ENCODE results near the gene GPR146. TPM values are rescaled to one million over a fixed set of nuclear protein-coding genes. Genes with fewer than 3 reads are reported as not detected.

The GPR146 gene
- total and polyA plus RNA-seq, 2 donors (not counting 1 experiment from before 2014, with no cell fraction given), result 2.2 to 3.3 TPM

- H3K27ac ChIP-seq (ENCODE audit: insufficient read depth, low read length), result peak overlapping the region; percentile 76
- peak overlapping the region; percentile 52 to 78 (median 72) for H3K4me3 ChIP-seq (replicated peaks in 1 of 4; ENCODE audit: control extremely low read depth in 1 of 4, insufficient read depth in 1 of 4, low read depth in 3 of 4, low read length in 4 of 4)
- H3K36me3 ChIP-seq (ENCODE audit: control insufficient read depth, insufficient read depth, low read length), result peaks cover 5% of the 10 kb centered on the region
- DNase-seq (ENCODE audit: low read depth in 2 of 2), result peak; percentile 43 to 51
- H4K20me1 ChIP-seq (ENCODE audit: control insufficient read depth, extremely low read depth, insufficient read depth, low read length), result no peaks in the 10 kb centered on the region
- H3K9me3 ChIP-seq (ENCODE audit: control insufficient read depth, insufficient read depth, low read depth, low read length), result no peaks in the 10 kb centered on the region
- peaks cover 5% of the 10 kb centered on the region for H3K4me1 ChIP-seq (ENCODE audit: control insufficient read depth, extremely low read depth, insufficient read depth, low read length)
- peaks cover 34% of the 10 kb centered on the region for H3K79me2 ChIP-seq (ENCODE audit: control insufficient read depth, insufficient read depth, low read length)
- peak overlapping the region; percentile 55 for H3K4me2 ChIP-seq (ENCODE audit: extremely low read depth, insufficient read depth, low read length)
- H2AFZ ChIP-seq (ENCODE audit: low read length), result no peak overlapping the region
- H3K27me3 ChIP-seq (ENCODE audit: control insufficient read depth, insufficient read depth, low read length), result no peaks in the 10 kb centered on the region
- TF ChIP-seq, protein P1, sequence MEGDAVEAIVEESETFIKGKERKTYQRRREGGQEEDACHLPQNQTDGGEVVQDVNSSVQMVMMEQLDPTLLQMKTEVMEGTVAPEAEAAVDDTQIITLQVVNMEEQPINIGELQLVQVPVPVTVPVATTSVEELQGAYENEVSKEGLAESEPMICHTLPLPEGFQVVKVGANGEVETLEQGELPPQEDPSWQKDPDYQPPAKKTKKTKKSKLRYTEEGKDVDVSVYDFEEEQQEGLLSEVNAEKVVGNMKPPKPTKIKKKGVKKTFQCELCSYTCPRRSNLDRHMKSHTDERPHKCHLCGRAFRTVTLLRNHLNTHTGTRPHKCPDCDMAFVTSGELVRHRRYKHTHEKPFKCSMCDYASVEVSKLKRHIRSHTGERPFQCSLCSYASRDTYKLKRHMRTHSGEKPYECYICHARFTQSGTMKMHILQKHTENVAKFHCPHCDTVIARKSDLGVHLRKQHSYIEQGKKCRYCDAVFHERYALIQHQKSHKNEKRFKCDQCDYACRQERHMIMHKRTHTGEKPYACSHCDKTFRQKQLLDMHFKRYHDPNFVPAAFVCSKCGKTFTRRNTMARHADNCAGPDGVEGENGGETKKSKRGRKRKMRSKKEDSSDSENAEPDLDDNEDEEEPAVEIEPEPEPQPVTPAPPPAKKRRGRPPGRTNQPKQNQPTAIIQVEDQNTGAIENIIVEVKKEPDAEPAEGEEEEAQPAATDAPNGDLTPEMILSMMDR (conservative IDR thresholded peaks at IDR 0.05 in 1 of 2, IDR thresholded peaks at IDR 0.05 in 1 of 2; ENCODE audit: low read depth in 1 of 2, low read length in 2 of 2), result no peak
- no peak for TF ChIP-seq EZH2 (IDR thresholded peaks at IDR 0.05; ENCODE audit: low read length, missing control alignments)
- H3K9ac ChIP-seq (ENCODE audit: insufficient read depth, low read length), result peak overlapping the region; percentile 81
Measured at GRCh38 chr7:1027242-1028043, 16.9 kb upstream of the GPR146 start.

GRCh38 chr7:1028044-1028770 lies 16.1 kb upstream of the GPR146 start:
- peak; percentile 83 to 87 for DNase-seq (ENCODE audit: low read depth in 2 of 2)
- Histone ChIP-seq H4K20me1 (ENCODE audit: control insufficient read depth, extremely low read depth, insufficient read depth, low read length) (no peaks in the 10 kb centered on the region), H3K9ac (ENCODE audit: insufficient read depth, low read length) (peak overlapping the region; percentile 81), H3K4me2 (ENCODE audit: extremely low read depth, insufficient read depth, low read length) (peak overlapping the region; percentile 55), H3K27me3 (ENCODE audit: control insufficient read depth, insufficient read depth, low read length) (no peaks in the 10 kb centered on the region), H2AFZ (ENCODE audit: low read length) (peak overlapping the region; percentile 44), H3K9me3 (ENCODE audit: control insufficient read depth, insufficient read depth, low read depth, low read length) (no peaks in the 10 kb centered on the region), H3K79me2 (ENCODE audit: control insufficient read depth, insufficient read depth, low read length) (peaks cover 30% of the 10 kb centered on the region), H3K27ac (ENCODE audit: insufficient read depth, low read length) (peak overlapping the region; percentile 76), H3K36me3 (ENCODE audit: control insufficient read depth, insufficient read depth, low read length) (peaks cover 5% of the 10 kb centered on the region), H3K4me1 (ENCODE audit: control insufficient read depth, extremely low read depth, insufficient read depth, low read length) (peaks cover 5% of the 10 kb centered on the region), H3K4me3 (replicated peaks in 1 of 4; ENCODE audit: control extremely low read depth in 1 of 4, insufficient read depth in 1 of 4, low read depth in 3 of 4, low read length in 4 of 4) (peak overlapping the region; percentile 45 to 78 (median 72))
- TF ChIP-seq, protein P1 (conservative IDR thresholded peaks at IDR 0.05 in 1 of 2, IDR thresholded peaks at IDR 0.05 in 1 of 2; ENCODE audit: low read depth in 1 of 2, low read length in 2 of 2), result no peak
